ENCODE data around the gene RNF144A.

GRCh38 chr2:6966446-6966940 is 49.3 kb downstream of the RNF144A start:
- TF ChIP-seq, protein P1, sequence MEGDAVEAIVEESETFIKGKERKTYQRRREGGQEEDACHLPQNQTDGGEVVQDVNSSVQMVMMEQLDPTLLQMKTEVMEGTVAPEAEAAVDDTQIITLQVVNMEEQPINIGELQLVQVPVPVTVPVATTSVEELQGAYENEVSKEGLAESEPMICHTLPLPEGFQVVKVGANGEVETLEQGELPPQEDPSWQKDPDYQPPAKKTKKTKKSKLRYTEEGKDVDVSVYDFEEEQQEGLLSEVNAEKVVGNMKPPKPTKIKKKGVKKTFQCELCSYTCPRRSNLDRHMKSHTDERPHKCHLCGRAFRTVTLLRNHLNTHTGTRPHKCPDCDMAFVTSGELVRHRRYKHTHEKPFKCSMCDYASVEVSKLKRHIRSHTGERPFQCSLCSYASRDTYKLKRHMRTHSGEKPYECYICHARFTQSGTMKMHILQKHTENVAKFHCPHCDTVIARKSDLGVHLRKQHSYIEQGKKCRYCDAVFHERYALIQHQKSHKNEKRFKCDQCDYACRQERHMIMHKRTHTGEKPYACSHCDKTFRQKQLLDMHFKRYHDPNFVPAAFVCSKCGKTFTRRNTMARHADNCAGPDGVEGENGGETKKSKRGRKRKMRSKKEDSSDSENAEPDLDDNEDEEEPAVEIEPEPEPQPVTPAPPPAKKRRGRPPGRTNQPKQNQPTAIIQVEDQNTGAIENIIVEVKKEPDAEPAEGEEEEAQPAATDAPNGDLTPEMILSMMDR (IDR thresholded peaks at IDR 0.05; ENCODE audit: low read length) = no peak
- TF ChIP-seq EZH2 (optimal IDR thresholded peaks at IDR 0.05; ENCODE audit: low read depth, low read length) (no peak), EZH2phosphoT487 (IDR thresholded peaks at IDR 0.05; ENCODE audit: low read length) (no peak)

Measured in MM.1S (cell line).